Endothelial cell of umbilical vein (primary cell): ENCODE data around the gene POFUT2. TPM values are rescaled to one million over a fixed set of nuclear protein-coding genes. Genes with fewer than 3 reads are reported as not detected.

Experiments used
- BruUV-seq: library from RNA; stranded (reverse); fragments of 400-500 nt; replicated peaks from 2 replicates; lab custom pipeline; 2021; lab: Mats Ljungman, UMichigan
- CTCF ChIA-PET: fragments of 300-600, 350-600 bp; sonication (Branson Sonifier 250); formaldehyde crosslinking; loops from one replicate; lab custom pipeline; 2021; ENCODE audit warnings: antibody characterized with exemption, inconsistent platforms; lab: Charles Lee
- POLR2A ChIA-PET: fragments of 300-600, 350-600 bp; sonication (Branson Sonifier 250); formaldehyde crosslinking; loops from one replicate; lab custom pipeline; 2021; ENCODE audit warnings: antibody characterized with exemption, inconsistent platforms; lab: Charles Lee
- DNase-seq: peaks from one replicate; pipeline ENCODE4 v3.0.0-alpha.2; 2011; ENCODE audit warnings: low read depth, low spot score
- FAIRE-seq: peaks from 2 replicates; lab custom pipeline; 2011; peaks lifted over from hg19 to GRCh38; lab: Jason Lieb, UNC
- H2AFZ ChIP-seq: 2 replicates; pipeline ENCODE4 v1.6.0; 2012; ENCODE audit warnings: low read depth, low read length, control low read depth, inconsistent platforms
- H3K27ac ChIP-seq: 2 replicates; pipeline ENCODE4 v1.5.1; 2011; ENCODE audit warnings: low read depth, mild to moderate bottlenecking, control low read depth, low read length, moderate library complexity; ENCODE audit not compliant: insufficient read depth
- H3K27me3 ChIP-seq, 2 experiments: 2 replicates each; pipeline versions ENCODE4 v1.6.0 to v1.6.1; 2011; ENCODE audit warnings: low read length in 2 of 2, mixed read lengths in 1 of 2; ENCODE audit not compliant: control insufficient read depth in 2 of 2, insufficient read depth in 2 of 2
- H3K36me3 ChIP-seq, 2 experiments: 2 replicates in 1 of 2; 3 replicates in 1 of 2; pipeline ENCODE4 v1.5.1; 2011; ENCODE audit warnings: low read length in 2 of 2, mild to moderate bottlenecking in 1 of 2, moderate library complexity in 1 of 2; ENCODE audit not compliant: control insufficient read depth in 2 of 2, insufficient read depth in 2 of 2; ENCODE audit errors: extremely low read depth in 1 of 2
- H3K4me1 ChIP-seq: 3 replicates; pipeline ENCODE4 v1.5.1; 2011; ENCODE audit warnings: mild to moderate bottlenecking, low read length; ENCODE audit not compliant: control insufficient read depth, insufficient read depth; ENCODE audit errors: extremely low read depth
- H3K4me2 ChIP-seq: 2 replicates; pipeline ENCODE4 v1.6.1; 2011; ENCODE audit warnings: low read length, control low read depth, mixed read lengths; ENCODE audit not compliant: insufficient read depth
- H3K4me3 ChIP-seq, 3 experiments: fragments of 200-600 bp in 1 of 3; sonication (generic), shearing (Covaris generic) in 1 of 3; replicated peaks in 1 of 3; 2 replicates each; pipeline ENCODE4 v1.5.1; 2011 to 2016; ENCODE audit warnings: control low read depth in 3 of 3, low read length in 3 of 3, mild to moderate bottlenecking in 2 of 3, inconsistent platforms in 1 of 3, low read depth in 1 of 3, moderate library complexity in 1 of 3; ENCODE audit not compliant: insufficient read depth in 1 of 3
- H3K79me2 ChIP-seq: 2 replicates; pipeline ENCODE4 v1.6.0; 2012; ENCODE audit warnings: low read length, inconsistent platforms; ENCODE audit not compliant: control insufficient read depth, insufficient read depth
- H3K9ac ChIP-seq: replicated peaks from 2 replicates; pipeline ENCODE3; 2011; ENCODE audit warnings: low read length, control low read depth; ENCODE audit not compliant: insufficient read depth; ENCODE audit errors: extremely low read depth
- H3K9me1 ChIP-seq: replicated peaks from 3 replicates; pipeline ENCODE4 v1.6.0; 2011; ENCODE audit warnings: mild to moderate bottlenecking, low read length; ENCODE audit not compliant: control insufficient read depth, insufficient read depth; ENCODE audit errors: extremely low read depth
- H3K9me3 ChIP-seq: replicated peaks from 2 replicates; pipeline ENCODE4 v1.5.1; 2012; ENCODE audit warnings: low read length, inconsistent platforms; ENCODE audit not compliant: control insufficient read depth, insufficient read depth
- H4K20me1 ChIP-seq: replicated peaks from 2 replicates; pipeline ENCODE3; 2011; ENCODE audit warnings: mild to moderate bottlenecking, low read length; ENCODE audit not compliant: control insufficient read depth, insufficient read depth; ENCODE audit errors: extremely low read depth
- CTCF ChIP-seq, 2 donors: IDR thresholded peaks; 1 replicate in 1 of 2; 2 replicates in 1 of 2; pipeline ENCODE4 v1.5.1; 2011; ENCODE audit warnings: low read length in 2 of 2, mild to moderate bottlenecking in 2 of 2, moderate library complexity in 2 of 2, control low read depth in 1 of 2, inconsistent platforms in 1 of 2, low read depth in 1 of 2; ENCODE audit not compliant: insufficient read depth in 1 of 2; ENCODE audit errors: extremely low read depth in 1 of 2
- EZH2 ChIP-seq: IDR thresholded peaks from 2 replicates; pipeline ENCODE4 v1.6.1; 2012; ENCODE audit warnings: borderline replicate concordance, low read depth, mild to moderate bottlenecking, moderate library complexity, low read length, inconsistent platforms; ENCODE audit not compliant: severe bottlenecking
- FOS ChIP-seq: IDR thresholded peaks from 2 replicates; pipeline ENCODE4 v1.6.1; 2011; ENCODE audit warnings: mild to moderate bottlenecking, low read length, moderate library complexity, borderline replicate concordance; ENCODE audit not compliant: insufficient read depth
- GATA2 ChIP-seq: IDR thresholded peaks from 2 replicates; pipeline ENCODE4 v1.7.0; 2011; ENCODE audit warnings: low read depth, mild to moderate bottlenecking, moderate library complexity, mixed read lengths, low read length; ENCODE audit not compliant: insufficient read length, insufficient read depth
- JUN ChIP-seq: IDR thresholded peaks from 2 replicates; pipeline ENCODE4 v1.6.1; 2011; ENCODE audit warnings: borderline replicate concordance, low read depth; ENCODE audit not compliant: insufficient read length, insufficient read depth
- MAX ChIP-seq: IDR thresholded peaks from 2 replicates; pipeline ENCODE4 v1.6.1; 2011; ENCODE audit not compliant: insufficient read depth, insufficient read length
- MYC ChIP-seq: IDR thresholded peaks from one replicate; pipeline ENCODE4 v1.6.1; 2011; ENCODE audit warnings: mild to moderate bottlenecking, low read depth, low read length
- POLR2A ChIP-seq: IDR thresholded peaks from 2 replicates; pipeline ENCODE4 v1.6.1; 2012; ENCODE audit warnings: low read depth, mild to moderate bottlenecking, control low read depth, low read length
- POLR2AphosphoS5 ChIP-seq: IDR thresholded peaks from 2 replicates; pipeline ENCODE4 v1.6.1; 2012; ENCODE audit warnings: low read depth, mild to moderate bottlenecking, control low read depth, low read length, moderate library complexity; ENCODE audit not compliant: insufficient read depth
- dilution Hi-C: fragments of 300-500 bp; cut with MboI; formaldehyde crosslinking; loops from one replicate; pipeline ENCODE4 v1.15.0; 2019; ENCODE audit warnings: low sequenced_read_pairs; ENCODE audit not compliant: extremely low pct_ligation_motif_present
- intact Hi-C: fragments of 100-400 bp; cut with micrococcal nuclease; formaldehyde crosslinking; loops from one replicate; pipeline ENCODE4 v1.10.0; 2022
- polyA plus RNA-seq, 4 experiments: library from polyadenylated mRNA; depleted of rRNA in 3 of 4; stranded (reverse) in 3 of 4; unstranded in 1 of 4; fragments of >200 nt; gene quantifications; 2 replicates each; pipeline versions ENCODE4 v1.2.1 to v1.2.3, GENCODE V29; 2011 to 2012; ENCODE audit warnings: missing spikeins in 1 of 4
- total RNA-seq: library from RNA; stranded (reverse); gene quantifications from 2 replicates; pipeline ENCODE4 v1.2.3, GENCODE V29; 2021

Gene POFUT2
- total and polyA plus RNA-seq, 2 donors (not counting 3 experiments of a cell fraction or from before 2014, with no cell fraction given) = 30.7 to 47.5 TPM

GRCh38 chr21:45334134-45334533 is 46.4 kb upstream of the POFUT2 start:
- no peak overlapping the region for H3K27ac ChIP-seq
- no peaks in the 10 kb centered on the region for H3K9me1 ChIP-seq
- no peaks in the 10 kb centered on the region for H4K20me1 ChIP-seq
- no peak overlapping the region for H2AFZ ChIP-seq
- H3K79me2 ChIP-seq = no peaks in the 10 kb centered on the region
- DNase-seq (no peak), FAIRE-seq (no peak)
- no TSS peak for BruUV-seq
- ChIA-PET POLR2A (no interaction called here), CTCF (interaction anchor here (1.0 kb wide), 1 partner anchor 13 kb away, joined by 4 read pairs; no protein-coding TSS in a partner anchor)
- TF ChIP-seq GATA2 (no peak), POLR2A (no peak), EZH2 (no peak), CTCF (IDR thresholded peaks at IDR 0.05; ENCODE audit: extremely low read depth in 1 of 2, insufficient read depth in 1 of 2, low read depth in 1 of 2, low read length in 2 of 2) (no peak), JUN (no peak), MAX (no peak), POLR2AphosphoS5 (no peak), FOS (no peak), MYC (no peak)
- no peaks in the 10 kb centered on the region for H3K27me3 ChIP-seq
- H3K9me3 ChIP-seq = no peaks in the 10 kb centered on the region
- H3K36me3 ChIP-seq = no peaks in the 10 kb centered on the region
- no peak overlapping the region for H3K9ac ChIP-seq
- intact Hi-C loops (no loop called here), dilution Hi-C loops (no loop called here)
- H3K4me2 ChIP-seq = no peak overlapping the region
- H3K4me3 ChIP-seq = no peak overlapping the region
- H3K4me1 ChIP-seq = no peaks in the 10 kb centered on the region
